Stimulated activated CD4-positive, alpha-beta T cell treated with anti-CD3 and anti-CD28 coated beads, Interleukin-12 subunit alpha, Interleukin-12 subunit beta, amount 100 ng/mL, for 48 hours (primary cell): ENCODE data around the gene ZNF652.
"Not testable (repeated sequence)": the region's sequence is repeated elsewhere in the genome, so short reads cannot be mapped to it uniquely, and the experiment has no call there.

Experiments used
- DNase-seq, 3 donors: peaks; one replicate each; pipeline ENCODE4 v3.0.0-alpha.2; 2020; ENCODE audit warnings: low read depth in 2 of 3, low spot score in 1 of 3

ZNF652 gene

DNA sequence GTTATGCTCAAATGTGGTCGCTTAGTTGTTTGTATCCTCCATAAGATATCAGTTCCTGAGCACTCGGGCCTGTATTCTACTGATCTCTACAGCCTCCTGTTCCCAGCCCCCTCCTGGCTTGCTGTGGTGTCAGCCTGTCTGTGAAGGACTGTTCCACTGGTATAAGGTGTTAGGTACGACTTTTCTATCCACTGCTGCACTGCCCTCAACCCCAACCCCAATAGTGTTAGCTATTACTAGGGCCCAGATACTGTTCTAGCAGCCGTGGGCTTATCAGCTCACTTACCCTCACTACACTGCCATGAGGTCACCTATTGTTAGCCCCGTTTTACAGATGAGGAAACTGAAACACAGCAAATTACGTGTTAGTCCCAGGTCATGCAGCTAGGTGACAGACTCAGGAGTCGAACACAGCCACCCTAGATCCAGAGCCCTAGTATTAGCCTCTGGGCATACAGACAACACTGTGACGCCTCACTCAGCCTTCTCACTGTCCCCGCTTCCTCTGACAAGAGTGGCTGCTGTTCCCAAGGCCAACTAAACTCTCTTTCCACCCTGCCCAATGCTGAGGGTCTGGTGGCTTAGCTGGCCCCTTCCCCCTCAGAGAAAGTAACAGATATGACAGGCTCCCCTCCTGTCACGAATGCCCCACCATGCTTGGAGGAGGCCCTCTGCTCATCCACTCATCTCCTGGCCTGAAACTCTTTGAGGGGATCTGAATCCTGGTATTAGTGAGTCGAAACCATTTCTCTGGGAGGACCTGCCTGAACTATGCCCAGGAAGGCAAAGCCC is 25.6 kb upstream of the ZNF652 start:
- no peak for DNase-seq

DNA sequence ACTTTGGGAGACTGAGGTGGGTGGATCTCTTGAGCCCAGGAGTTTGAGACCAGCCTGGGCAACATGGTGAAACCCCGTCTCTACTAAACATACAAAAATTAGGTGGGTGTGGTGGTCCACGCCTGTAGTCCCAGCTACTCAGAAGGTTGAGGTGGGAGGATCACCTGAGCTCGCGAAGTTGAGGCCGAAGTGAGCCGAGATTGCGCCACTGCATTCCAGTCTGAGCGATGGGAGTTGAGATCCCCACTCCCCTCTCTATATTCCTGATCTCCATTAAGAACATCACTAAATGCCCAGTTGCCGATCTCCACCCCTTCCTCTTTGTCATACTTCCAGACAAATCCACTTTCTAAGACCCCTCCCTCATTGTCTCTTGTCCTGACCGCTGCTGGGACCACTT is 24.3 kb upstream of the ZNF652 start:
- DNase-seq = no peak

DNA sequence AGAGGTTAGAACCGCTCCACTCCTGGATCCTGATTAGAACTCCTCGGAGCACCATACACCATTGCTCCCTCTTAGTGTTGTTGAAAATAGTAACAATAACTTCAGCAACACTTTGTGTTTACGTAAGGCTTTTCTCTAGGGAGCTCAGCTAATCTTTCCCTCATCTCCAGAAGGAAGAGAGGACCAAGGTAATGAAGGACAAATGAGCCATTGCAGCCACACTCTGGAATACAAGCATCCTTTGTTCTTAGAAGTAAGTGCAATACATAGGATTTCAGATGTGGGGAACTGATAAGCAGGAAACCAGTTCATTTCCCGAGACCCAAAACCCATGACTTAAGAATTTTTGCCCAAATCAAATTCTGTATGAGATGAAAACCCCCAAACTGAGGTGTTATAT is 22.9 kb upstream of the ZNF652 start:
- DNase-seq = no peak

DNA sequence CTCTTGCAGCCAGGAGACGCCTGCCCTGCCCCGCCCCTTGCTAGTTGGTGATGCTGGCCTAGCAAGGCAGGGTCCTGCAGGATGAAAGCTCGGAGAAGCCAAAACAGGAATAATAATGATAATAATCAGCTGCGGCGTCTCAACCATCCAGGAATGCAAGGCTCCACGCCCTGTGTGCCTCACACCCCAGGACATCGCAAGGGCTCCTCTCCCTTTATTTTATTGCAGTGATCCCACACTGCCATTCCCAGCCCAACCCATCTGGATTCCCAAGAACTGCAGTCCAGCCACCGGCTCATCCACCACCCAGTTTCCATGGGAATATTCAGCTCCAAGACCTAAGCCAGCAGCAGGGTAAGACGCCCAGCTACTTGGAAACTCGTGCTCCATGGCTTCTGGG is 21.0 kb upstream of the ZNF652 start:
- no peak for DNase-seq

DNA sequence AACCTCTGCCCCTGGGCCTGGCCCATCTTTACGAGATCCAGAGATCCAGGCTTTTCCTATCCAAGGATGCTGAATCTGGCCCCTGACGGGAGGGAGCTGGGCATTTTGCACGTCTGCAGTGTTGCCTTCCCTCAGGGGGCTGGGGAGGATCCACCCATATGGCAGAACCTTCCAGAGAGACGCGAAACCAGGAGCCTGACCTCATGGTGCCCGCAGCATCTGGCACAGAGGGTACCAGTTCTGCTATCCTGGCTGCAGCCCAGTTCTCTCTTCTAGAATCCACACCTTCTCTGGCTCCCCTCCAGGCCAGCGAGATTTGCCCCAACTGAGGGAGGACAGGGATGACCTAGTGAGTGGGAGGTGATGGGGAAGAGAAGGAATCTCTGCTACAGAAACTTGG is 20.5 kb upstream of the ZNF652 start:
- no peak for DNase-seq

DNA sequence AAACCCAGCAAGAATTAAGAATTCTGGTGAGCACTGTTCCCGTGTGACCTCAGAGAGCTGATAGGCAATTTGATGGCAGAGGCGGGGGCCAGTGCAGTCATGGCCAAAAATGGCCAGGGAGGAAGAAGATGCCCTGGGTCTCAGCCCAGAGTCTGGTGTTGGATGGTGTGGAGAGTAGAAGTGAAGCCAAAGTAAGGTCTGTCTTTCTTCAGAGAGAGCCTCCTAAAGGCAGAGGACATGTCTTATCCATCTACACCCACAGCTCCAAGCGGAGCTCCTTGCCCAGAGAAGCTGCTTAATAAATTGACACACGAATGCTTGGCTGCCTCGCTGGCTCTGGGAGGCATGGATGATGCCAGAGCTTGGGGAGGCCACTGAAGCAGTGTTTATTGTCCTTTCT is 19.7 kb upstream of the ZNF652 start:
- DNase-seq = no peak

DNA sequence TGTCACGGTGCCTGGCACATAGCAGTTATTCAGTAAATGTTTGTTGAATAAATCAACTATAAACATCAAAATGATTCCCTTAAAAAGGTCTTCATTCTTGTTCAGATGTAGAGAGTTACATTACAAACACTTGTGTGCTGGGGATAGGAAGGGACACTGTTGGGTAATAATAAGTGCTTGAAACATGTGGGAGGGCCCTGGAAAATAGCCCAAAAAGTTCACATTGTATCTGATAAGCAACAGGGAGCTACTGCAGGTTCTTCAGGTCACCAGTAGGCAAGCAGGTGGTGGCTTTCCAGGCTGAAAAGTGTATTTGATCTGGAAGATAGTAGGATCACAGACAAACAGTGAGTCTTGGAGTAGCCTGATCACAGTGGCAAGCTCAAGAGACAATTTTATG is 19.0 kb upstream of the ZNF652 start:
- DNase-seq = no peak

DNA sequence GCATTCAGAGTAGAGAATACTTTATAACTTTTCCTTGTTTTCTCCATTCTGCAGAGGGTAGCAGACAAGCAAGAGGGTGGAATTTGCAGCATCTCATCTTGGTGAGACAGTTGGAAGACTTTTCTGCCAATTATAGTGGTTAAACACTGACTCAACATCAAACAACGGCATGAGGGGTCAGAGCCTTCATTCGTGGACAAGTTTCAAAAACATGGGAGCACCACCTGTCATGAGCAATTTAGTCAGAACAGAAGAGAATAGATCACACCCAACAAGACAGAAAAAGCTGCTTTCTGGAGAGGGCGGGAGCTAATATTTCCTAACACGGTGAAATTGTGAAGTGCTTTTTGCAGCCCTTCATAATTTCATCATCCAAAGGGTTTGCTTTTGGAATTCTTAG is 17.9 kb upstream of the ZNF652 start:
- DNase-seq = no peak

DNA sequence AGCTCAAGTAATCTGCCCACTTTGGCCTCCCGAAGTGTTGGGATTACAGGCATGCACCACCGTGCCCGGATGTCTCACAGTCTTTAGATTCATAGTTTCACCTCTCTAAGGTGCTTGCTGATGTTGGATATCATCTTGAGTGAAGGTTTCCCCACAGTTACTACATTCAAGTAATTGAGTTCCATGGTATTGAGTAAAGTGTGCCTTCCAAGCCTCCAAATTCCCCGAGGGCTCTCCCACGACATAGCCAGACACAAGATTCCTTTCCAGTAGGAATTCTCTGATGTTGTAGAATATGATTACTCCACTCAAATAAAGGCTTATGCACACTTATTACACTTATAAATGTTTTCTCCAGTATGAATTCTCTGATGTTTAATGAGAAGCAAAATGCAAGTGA is 16.3 kb upstream of the ZNF652 start:
- DNase-seq = no peak

DNA sequence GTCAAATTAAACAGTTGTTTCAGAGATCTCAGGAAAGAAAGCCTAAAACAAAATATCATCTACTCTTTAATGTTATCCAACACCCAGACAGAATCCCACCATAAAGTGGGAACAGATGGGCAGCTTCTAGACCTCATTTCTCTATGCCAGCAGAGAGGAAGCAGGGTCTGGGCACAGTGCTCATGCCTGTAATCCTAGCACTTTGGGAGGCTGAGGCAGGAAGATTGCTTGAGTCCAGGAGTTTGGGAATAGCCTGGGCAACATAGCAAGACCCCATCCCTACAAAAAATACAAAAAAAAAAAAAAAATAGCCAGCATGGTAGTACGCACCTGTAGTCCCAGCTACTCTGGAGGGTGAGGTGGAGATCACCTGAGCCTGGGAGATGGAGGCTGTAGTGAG is 13.5 kb upstream of the ZNF652 start:
- no peak for DNase-seq

DNA sequence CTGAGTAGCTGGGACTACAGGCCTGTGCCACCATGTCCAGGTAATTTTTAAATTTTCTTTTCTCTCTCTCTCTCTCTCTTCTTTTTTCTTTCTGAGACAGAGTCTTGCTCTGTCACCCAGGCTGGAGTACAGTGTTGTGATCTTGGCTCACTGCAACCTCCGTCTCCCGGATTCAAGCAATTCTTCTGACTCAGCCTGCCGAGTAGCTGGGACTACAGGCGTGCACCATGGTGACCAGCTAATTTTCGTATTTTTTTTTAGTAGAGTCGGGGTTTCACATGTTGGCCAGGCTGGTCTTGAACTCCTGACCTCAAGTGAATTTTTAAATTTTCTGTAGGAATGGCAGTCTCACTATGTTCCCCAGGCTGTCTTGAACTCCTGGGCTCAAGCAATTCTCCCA is 11.1 kb upstream of the ZNF652 start:
- DNase-seq = no peak

DNA sequence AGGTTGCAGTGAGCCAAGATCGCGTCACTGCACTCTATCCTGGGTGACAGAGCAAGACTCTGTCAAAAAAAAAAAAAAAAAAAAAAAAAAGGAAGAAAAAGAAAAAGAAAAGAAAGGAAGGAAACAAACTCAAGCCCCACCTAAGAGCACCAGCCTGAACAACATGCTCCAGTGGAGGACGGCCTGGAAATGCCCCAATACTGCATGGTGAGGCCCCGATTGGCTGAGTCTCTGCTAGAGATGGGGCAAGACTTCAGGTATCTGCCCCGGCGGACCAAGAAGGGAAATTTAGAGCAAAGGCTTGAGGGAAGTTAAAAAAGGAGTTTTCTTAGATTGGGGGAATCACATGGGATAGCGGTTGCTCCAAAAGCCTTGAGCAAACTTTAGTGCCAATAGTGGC is 10.4 kb upstream of the ZNF652 start:
- no peak for DNase-seq

DNA sequence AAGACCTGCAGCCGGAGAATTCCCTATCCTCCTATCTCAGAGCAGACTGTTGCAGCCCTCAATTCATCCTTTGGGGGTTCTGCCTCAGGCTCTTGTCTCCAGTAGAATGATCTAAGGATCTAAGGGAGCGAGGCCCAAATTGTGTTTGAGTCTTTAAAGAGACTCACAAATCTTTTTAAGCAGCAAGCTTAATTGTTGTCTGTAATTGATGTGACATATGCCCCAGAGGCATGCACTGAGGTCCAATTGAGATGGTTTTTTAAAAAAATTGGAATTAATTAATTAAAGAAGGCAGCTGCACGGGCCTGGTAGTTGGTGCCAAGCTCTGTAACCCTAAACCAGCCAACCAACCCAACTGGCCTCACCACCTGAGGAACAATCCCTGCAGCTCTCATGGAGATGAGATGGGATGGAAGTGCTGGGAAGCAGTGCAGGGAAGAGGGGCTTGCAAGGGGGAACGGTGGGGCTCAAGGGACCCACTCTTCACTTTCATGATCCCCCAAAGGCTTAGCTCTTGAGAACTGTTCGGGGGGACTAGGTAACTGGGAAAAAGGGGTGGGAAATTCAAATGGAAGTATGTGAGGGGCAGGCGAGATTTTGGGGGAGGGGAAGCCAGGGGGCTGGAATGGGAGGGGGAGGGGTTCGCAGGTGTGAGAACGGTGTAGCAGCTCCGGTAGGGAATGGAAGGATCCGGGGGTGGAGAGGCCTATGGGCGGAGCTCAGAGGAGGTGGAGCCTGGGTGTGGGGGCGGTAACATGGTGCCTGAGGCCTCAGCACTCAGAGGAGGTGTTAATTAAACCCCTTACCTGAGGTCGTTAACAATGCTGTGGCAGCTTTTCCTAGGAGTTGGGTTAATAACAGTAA is 9.2 kb upstream of the ZNF652 start:
- no peak for DNase-seq

DNA sequence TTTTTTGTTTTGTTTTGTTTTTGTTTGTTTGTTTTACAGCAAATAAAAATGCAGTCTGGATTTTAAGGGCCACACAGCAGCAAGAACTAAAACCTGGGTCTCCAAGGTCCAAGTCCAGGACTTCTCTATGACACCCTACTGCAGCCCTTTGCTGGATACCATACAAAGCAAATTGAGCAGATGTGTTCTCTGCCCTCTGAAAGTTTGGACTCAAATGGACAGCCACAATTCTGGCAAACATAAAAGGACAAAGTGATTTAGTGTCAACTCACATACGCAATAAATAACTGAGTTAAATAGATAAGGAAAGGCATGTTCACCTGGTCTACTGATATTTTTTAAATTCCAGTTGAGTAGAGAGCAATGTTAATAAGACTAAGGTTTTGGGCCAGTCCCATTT is 7.7 kb upstream of the ZNF652 start:
- no peak for DNase-seq

DNA sequence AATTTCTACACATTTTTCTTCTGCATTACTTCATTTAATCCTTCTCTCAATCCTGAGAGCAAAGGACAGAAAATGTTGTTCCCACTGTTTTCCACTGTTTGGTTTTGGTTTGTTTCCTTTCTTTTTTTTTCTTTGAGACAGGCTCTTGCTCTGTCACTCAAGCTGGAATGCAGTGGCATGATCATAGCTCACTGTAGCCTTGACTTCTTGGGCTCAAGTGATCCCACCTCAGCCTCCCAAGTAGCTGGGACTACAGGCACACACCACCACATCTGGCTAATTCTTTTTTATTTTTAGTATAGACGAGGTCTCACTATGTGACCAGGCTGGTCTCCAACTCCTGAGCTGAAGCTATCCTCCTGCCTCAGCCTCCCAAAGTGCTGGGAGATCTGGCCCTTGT is 7.0 kb upstream of the ZNF652 start:
- DNase-seq = no peak

DNA sequence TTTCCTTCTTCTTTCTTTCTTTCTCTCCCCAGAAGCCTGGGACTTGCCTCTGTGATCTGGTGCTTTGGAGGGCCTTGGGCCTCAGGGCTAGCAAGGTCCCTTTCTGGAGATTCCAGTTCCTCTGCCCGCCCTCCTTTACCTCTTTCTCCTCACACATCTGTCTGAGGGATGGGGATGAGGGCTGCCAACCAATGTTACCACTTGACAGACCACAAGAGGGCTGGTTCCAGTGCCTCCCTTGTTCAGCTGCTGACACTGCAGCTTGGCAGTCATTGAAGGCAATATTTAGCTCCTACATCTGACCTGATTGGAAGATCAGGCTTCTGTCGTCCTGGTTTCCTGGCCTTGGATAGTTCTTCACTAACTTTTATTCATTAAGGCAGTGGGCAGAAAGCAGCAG is 3.6 kb upstream of the ZNF652 start:
- DNase-seq = no peak

DNA sequence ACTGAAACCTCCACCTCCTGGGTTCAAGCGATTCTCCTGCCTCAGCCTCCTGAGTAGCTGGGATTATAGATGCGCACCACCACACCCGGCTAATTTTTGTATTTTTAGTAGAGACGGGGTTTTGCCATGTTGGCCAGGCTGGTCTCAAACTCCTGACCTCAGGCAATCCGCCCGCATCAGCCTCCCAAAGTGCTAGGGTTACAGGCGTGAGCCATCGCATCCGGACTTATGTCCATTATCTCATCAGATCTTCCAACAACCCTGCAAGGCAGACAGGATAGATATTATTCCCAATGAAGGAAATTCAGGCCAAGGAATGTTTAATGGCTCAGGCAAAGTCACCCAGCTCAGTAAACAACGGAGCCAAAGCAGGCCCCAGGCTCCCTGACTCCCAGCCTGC is 3.1 kb upstream of the ZNF652 start:
- DNase-seq = not testable (repeated sequence)

DNA sequence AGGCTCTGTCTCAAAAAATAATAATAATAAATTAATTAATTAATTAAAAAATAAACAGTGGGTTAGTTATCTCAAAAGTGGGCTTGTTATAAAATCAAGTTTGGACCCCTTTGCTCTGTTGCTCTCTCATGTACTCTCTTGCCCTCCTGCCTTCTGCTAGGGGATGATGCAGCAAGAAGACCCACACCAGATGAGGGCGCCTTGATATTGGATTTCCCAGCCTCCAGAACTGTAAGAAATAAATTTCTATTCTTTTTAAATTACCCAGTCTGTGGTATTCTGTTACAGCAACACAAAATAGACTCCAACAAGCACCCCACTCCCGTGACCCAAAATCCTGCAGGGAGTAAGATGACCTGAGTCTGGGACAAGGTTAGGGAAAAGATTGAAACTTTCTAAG is 2.1 kb upstream of the ZNF652 start:
- no peak for DNase-seq

DNA sequence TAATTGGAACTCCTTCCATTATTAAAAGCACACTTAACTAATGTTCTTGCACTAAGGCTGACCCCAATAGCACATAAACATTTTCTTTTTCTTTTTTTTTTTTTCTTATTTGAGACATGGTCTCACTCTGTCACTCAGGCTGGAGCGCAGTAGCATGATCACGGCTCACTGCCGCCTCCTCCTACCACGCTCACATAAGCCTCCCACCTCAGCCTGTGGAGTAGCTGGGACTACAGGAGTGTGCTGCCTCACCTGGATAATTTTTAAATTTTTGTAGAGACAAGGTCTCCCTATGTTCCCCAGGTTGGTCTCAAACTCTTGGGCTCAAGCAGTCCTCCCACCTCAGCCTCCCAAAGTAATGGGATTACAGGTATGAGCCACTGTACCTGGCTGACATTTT is 1.2 kb upstream of the ZNF652 start:
- no peak for DNase-seq

DNA sequence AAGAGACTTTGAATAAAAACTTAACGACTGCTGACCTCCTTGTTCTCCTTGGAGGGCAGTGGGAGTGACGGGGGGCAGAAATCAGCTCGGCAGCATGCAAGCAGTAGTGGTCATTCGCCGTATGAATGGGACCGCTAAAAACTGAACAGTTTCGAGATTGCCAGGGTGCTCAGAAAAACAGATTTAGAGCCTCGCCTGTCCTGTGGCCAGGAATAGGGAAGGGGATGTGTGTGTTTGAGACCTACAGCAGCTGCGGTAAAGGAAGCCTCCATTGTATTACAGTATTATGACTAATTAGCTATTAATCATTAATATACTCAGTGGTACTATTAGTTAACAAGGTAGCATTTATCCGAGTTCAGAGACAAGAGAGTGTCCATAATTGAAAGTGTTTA is 670 bp upstream of the ZNF652 start:
- DNase-seq = no peak

DNA sequence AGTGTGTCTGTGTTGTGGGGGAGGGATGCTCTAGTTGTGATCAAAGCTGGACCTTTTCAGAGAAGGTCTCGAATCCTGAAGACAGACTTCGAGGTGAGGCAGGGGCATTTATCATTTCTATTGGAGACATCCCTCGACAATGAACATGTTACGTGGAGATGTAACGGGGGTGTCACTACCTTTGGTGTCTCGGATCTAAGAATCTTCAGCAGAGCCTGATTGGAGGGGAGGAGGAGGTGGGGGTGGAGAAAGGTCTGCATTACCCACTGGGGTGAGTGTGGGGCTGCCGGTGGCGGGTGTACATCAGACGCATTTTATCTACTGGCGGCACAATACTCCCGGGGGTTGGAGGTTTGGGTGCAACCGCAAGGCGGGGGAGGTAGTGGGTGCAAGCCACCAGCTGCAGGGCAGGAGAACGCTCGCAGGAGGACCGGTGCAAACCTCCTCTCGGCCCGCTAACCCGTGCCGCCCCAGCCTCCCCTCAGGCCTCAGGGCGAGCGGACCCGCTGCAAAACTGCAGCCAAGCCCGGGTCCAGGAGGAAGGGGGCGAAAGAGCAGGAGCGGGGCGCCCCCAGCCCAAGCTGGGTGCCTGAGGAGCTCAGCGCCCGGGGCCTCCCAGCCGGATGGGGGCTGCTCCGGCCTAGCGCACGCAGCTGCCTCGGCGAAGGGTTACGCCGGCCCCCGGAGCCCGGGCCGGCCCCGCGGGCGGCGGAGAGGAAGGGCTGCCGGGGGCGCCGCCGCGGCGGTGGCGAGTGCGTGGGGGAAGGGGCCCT is 735 bp downstream of the ZNF652 start:
- peak; percentile 40 to 51 (median 48) for DNase-seq

DNA sequence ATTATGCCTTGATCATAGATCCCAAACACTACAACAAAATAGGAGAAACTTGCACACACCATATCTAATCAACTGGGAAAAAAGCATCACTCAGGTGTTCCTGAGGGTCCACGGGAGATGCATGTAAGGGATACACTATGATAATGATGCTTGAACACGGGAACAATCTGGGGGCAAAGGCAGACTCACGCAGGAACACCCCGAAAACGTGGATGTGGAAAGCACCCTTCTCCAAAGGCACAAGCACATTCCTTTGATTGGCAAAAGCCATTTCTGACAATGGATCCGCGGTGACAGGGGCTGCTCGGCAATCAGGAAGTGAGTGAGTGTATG is 1.3 kb downstream of the ZNF652 start:
- peak in 1 of 3 donors; percentile 23 for DNase-seq
